Kidney (tissue), 14 donors: Measurements from ENCODE around the gene FLNB. TPM values are rescaled to one million over a fixed set of nuclear protein-coding genes. Genes with fewer than 3 reads are reported as not detected.
A peak's percentile ranks its signal among the peaks of the same experiment; 100 is the strongest.

ENCODE experiments used
- DNase-seq, 5 donors: peaks; one replicate each; pipeline ENCODE4 v3.0.0-alpha.2; 2013 to 2020
- FAIRE-seq: peaks from 2 replicates; lab custom pipeline; 2012; peaks lifted over from hg19 to GRCh38; lab: Jason Lieb, UNC
- H3K27ac ChIP-seq, 2 donors: one replicate each; pipeline ENCODE4 v1.7.0; 2013; ENCODE audit warnings: low read depth in 2 of 2, low read length in 2 of 2, inconsistent platforms in 1 of 2
- H3K27me3 ChIP-seq: one replicate; pipeline ENCODE4 v1.7.1; 2013; ENCODE audit warnings: low read length, inconsistent platforms; ENCODE audit not compliant: control insufficient read depth, insufficient read depth
- H3K36me3 ChIP-seq, 3 donors: one replicate each; pipeline versions ENCODE4 v1.7.0 to v1.7.1; 2013; ENCODE audit warnings: low read length in 3 of 3, control low read depth in 1 of 3, inconsistent platforms in 1 of 3; ENCODE audit not compliant: insufficient read depth in 3 of 3, control insufficient read depth in 2 of 3
- H3K4me1 ChIP-seq, 3 donors: one replicate each; pipeline versions ENCODE4 v1.7.0 to v1.7.1; 2013; ENCODE audit warnings: low read length in 3 of 3, inconsistent platforms in 1 of 3, low read depth in 1 of 3; ENCODE audit not compliant: control insufficient read depth in 2 of 3, insufficient read depth in 2 of 3
- H3K4me3 ChIP-seq, 3 donors: one replicate each; pipeline versions ENCODE4 v1.7.0 to v1.8.1; 2013; ENCODE audit warnings: low read length in 3 of 3, control low read depth in 1 of 3, inconsistent platforms in 1 of 3
- H3K9ac ChIP-seq, 3 donors: one replicate each; pipeline versions ENCODE4 v1.7.0 to v1.7.1; 2013; ENCODE audit warnings: low read length in 3 of 3, control low read depth in 1 of 3, inconsistent platforms in 1 of 3
- H3K9me3 ChIP-seq, 3 donors: one replicate each; pipeline versions ENCODE4 v1.7.0 to v1.7.1; 2013; ENCODE audit warnings: low read length in 3 of 3, control low read depth in 1 of 3, inconsistent platforms in 1 of 3; ENCODE audit not compliant: control insufficient read depth in 2 of 3, insufficient read depth in 1 of 3
- intact Hi-C: fragments of 100-400 bp; cut with DNase I; formaldehyde crosslinking; loops from one replicate; pipeline ENCODE4 v1.11.1; 2022
- polyA plus RNA-seq: library from polyadenylated mRNA; stranded (reverse); fragments of 350-450 nt; fragmentation: Illumina TruSeq; extraction: RNeasy Lipid Tissue Mini Kit (QIAGEN cat#74804); gene quantifications from one replicate; pipeline ENCODE4 v1.2.3, GENCODE V29; 2014; ENCODE audit warnings: low read depth, low replicate concordance; ENCODE audit not compliant: insufficient read depth
- total RNA-seq: library from RNA; stranded (reverse); fragmentation: NEBNext Ultra II Directional; extraction: Animal tissue kit (Norgen Biotek cat#: 25700); gene quantifications from one replicate; pipeline ENCODE4 v1.2.1, GENCODE V29; 2021
- TF ChIP-seq, protein P1 (sequence below): IDR thresholded peaks from 3 replicates; pipeline ENCODE4 v1.5.1; 2012; ENCODE audit warnings: mild to moderate bottlenecking, moderate library complexity, borderline replicate concordance; ENCODE audit not compliant: insufficient read depth; ENCODE audit errors: extremely low read depth
- donor health status: control.
- donor health status: control.
- donor health status: control.
- donor health status: control.
- donor health status: control.
- donor health status: DM: yes; HTN: yes; CAD: no.
- donor health status: Normal renal cell carcinoma (clear cell type).

Gene FLNB
- total and polyA plus RNA-seq, 2 donors from 2014 or later, result 115 to 216 TPM

GRCh38 chr3:57989646-57990045, 18.6 kb upstream of the FLNB start:
- DNase-seq (no peak), FAIRE-seq (no peak)
- Histone ChIP-seq H3K27me3 (no peaks in the 10 kb centered on the region), H3K4me3 (no peak overlapping the region), H3K27ac (no peak overlapping the region), H3K9me3 (no peaks in the 10 kb centered on the region), H3K9ac (no peak overlapping the region), H3K4me1 (no peaks in the 10 kb centered on the region), H3K36me3 (no peaks in the 10 kb centered on the region)
- intact Hi-C loops, result no loop called here
- TF ChIP-seq, protein P1, sequence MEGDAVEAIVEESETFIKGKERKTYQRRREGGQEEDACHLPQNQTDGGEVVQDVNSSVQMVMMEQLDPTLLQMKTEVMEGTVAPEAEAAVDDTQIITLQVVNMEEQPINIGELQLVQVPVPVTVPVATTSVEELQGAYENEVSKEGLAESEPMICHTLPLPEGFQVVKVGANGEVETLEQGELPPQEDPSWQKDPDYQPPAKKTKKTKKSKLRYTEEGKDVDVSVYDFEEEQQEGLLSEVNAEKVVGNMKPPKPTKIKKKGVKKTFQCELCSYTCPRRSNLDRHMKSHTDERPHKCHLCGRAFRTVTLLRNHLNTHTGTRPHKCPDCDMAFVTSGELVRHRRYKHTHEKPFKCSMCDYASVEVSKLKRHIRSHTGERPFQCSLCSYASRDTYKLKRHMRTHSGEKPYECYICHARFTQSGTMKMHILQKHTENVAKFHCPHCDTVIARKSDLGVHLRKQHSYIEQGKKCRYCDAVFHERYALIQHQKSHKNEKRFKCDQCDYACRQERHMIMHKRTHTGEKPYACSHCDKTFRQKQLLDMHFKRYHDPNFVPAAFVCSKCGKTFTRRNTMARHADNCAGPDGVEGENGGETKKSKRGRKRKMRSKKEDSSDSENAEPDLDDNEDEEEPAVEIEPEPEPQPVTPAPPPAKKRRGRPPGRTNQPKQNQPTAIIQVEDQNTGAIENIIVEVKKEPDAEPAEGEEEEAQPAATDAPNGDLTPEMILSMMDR, result no peak

DNA sequence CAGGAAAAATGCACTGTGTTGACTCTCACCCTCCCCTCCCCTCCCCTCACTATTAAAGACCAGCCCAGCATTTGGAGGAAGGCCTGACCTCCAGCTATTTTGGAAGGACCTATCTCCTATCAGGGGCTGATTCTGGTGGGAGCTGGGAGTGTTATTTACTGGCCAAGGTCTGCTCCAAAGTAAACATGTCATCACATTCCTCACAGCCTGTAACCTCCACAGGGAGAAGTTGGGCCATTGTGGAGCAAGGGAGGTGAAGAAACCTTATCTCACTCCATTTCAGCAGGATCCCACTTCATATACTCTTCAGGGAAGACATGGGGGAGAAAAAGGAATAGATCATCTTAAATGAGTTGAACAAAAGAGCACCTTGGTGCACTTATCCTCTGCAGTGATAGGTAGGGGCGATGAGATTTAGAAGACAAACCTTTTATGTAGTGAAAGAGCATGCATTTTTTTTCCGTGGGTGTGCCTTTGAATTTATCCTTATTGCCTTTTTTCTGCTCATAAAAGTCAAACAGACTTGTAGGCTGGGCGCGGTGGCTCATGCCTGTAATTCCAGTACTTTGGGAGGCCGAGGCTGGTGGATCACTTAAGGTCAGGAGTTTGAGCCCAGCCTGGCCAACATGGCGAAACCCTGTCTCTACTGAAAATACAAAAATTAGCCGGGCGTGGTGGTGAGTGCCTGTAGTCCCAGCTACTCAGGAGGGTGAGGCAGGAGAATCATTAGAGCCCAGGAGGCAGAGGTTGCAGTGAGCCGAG, 15.6 kb upstream of the FLNB start:
- TF ChIP-seq, protein P1, result no peak
- Histone ChIP-seq H3K4me1 (no peaks in the 10 kb centered on the region), H3K36me3 (no peaks in the 10 kb centered on the region), H3K9me3 (no peaks in the 10 kb centered on the region), H3K27me3 (no peaks in the 10 kb centered on the region), H3K27ac (no peak overlapping the region), H3K4me3 (no peak overlapping the region), H3K9ac (no peak overlapping the region)
- no peak for FAIRE-seq
- DNase-seq, result peak in 2 of 5 donors; percentile 73 to 74
- intact Hi-C loops, result no loop called here

- intact Hi-C loops, result no loop called here
- DNase-seq (peak in 1 of 5 donors; percentile 48), FAIRE-seq (no peak)
- H3K27ac ChIP-seq, result no peak overlapping the region
- TF ChIP-seq, protein P1, result no peak
- peak overlapping the region in 1 of 3 donors; percentile 12 for H3K9ac ChIP-seq
- H3K4me3 ChIP-seq, result peak overlapping the region in 1 of 3 donors; percentile 3
- H3K36me3 ChIP-seq, result no peaks in the 10 kb centered on the region
- peaks cover 0 to 8% (median 0%) of the 10 kb centered on the region in 3 donors for H3K4me1 ChIP-seq
- H3K9me3 ChIP-seq, result no peaks in the 10 kb centered on the region
- H3K27me3 ChIP-seq, result no peaks in the 10 kb centered on the region
Observed at GRCh38 chr3:57998366-57999283, 9.6 kb upstream of the FLNB start.
